Caki2 (cell line): ENCODE data around the gene GAA. TPM values are rescaled to one million over a fixed set of nuclear protein-coding genes. Genes with fewer than 3 reads are reported as not detected.

Experiments
- DNase-seq: peaks from one replicate; pipeline ENCODE4 v3.0.0-alpha.2; 2015; ENCODE audit warnings: low read depth
- in situ Hi-C: cut with HindIII; loops from 2 replicates; pipeline ENCODE4 v1.10.0; 2016; ENCODE audit warnings: low sequenced_read_pairs, low pct_unique_long_range_greater_than_20kb, mixed read lengths
- total RNA-seq: library from RNA; depleted of rRNA; stranded (reverse); fragments of >200 nt; shearing (Covaris generic); gene quantifications from 2 replicates; pipeline ENCODE4 v1.2.3, GENCODE V29; 2014; ENCODE audit warnings: low replicate concordance

Gene GAA
- total RNA-seq, 1 experiment from 2014 or later = 62.3 TPM

GRCh38 chr17:80099291-80100034 is 1.9 kb upstream of the GAA start:
- no peak for DNase-seq
- in situ Hi-C loops = no loop called here

- in situ Hi-C loops = no loop called here
- no peak for DNase-seq
These were observed 1.4 kb upstream of the GAA start for GRCh38 chr17:80100035-80100323.

GRCh38 chr17:80101946-80102663 is 724 bp downstream of the GAA start:
- in situ Hi-C loops = no loop called here
- no peak for DNase-seq

GRCh38 chr17:80102664-80103448 is 1.5 kb downstream of the GAA start:
- in situ Hi-C loops = no loop called here
- DNase-seq = no peak

GRCh38 chr17:80103449-80104085 is 2.2 kb downstream of the GAA start:
- in situ Hi-C loops = no loop called here
- no peak for DNase-seq

- DNase-seq = peak; percentile 38
- in situ Hi-C loops = no loop called here
These were observed 3.1 kb downstream of the GAA start for GRCh38 chr17:80104321-80104955.

GRCh38 chr17:80104956-80105375 is 3.6 kb downstream of the GAA start:
- no peak for DNase-seq
- in situ Hi-C loops = no loop called here

GRCh38 chr17:80105762-80106161 is 4.4 kb downstream of the GAA start:
- no peak for DNase-seq
- in situ Hi-C loops = no loop called here

- no peak for DNase-seq
- in situ Hi-C loops = no loop called here
These were observed 4.8 kb downstream of the GAA start for GRCh38 chr17:80106176-80106575.

GRCh38 chr17:80106751-80107150 is 5.4 kb downstream of the GAA start:
- no peak for DNase-seq
- in situ Hi-C loops = no loop called here

- no peak for DNase-seq
- in situ Hi-C loops = no loop called here
These were observed 6.0 kb downstream of the GAA start for GRCh38 chr17:80107231-80108021.

- DNase-seq = no peak
- in situ Hi-C loops = no loop called here
These were observed 6.9 kb downstream of the GAA start for GRCh38 chr17:80108036-80108971.

- no peak for DNase-seq
- in situ Hi-C loops = no loop called here
These were observed 7.8 kb downstream of the GAA start for GRCh38 chr17:80109066-80109660.

GRCh38 chr17:80109713-80110446 is 8.5 kb downstream of the GAA start:
- DNase-seq = no peak
- in situ Hi-C loops = no loop called here

- in situ Hi-C loops = no loop called here
- no peak for DNase-seq
These were observed 9.0 kb downstream of the GAA start for GRCh38 chr17:80110447-80110812.
